HL-60 (cell line): ENCODE data around the gene KCND1.

Experiments used
- DNase-seq, 2 experiments: peaks; one replicate each; pipeline ENCODE4 v3.0.0-alpha.2; 2010 to 2020; ENCODE audit warnings: low read depth in 1 of 2, low spot score in 1 of 2
- H3K27ac ChIP-seq: fragments of 250-450 bp; sonication (Bioruptor Pico); replicated peaks from 2 replicates; pipeline ENCODE4 v1.5.1; 2020; ENCODE audit warnings: mild to moderate bottlenecking, moderate library complexity
- H3K27me3 ChIP-seq: fragments of 250-450 bp; sonication (Bioruptor Pico); 2 replicates; pipeline ENCODE4 v1.5.1; 2021; ENCODE audit warnings: mild to moderate bottlenecking, moderate library complexity; ENCODE audit not compliant: insufficient read depth, poor library complexity, severe bottlenecking
- H3K4me3 ChIP-seq: replicated peaks from 2 replicates; pipeline ENCODE4 v1.5.1; 2011; ENCODE audit warnings: mild to moderate bottlenecking, control low read depth, low read length; ENCODE audit not compliant: insufficient read depth
- GABPA ChIP-seq: IDR thresholded peaks from 2 replicates; pipeline ENCODE4 v1.6.1; 2012; ENCODE audit warnings: low read depth
- POLR2AphosphoS5 ChIP-seq: IDR thresholded peaks from 2 replicates; pipeline ENCODE4 v1.6.1; 2012; ENCODE audit warnings: low read depth
- SPI1 ChIP-seq: IDR thresholded peaks from 2 replicates; pipeline ENCODE4 v1.6.1; 2012; ENCODE audit warnings: low read depth, mild to moderate bottlenecking, borderline replicate concordance
- TF ChIP-seq, protein P1 (sequence below): IDR thresholded peaks from one replicate; pipeline ENCODE4 v1.5.1; 2011; ENCODE audit warnings: low read length, control low read depth, inconsistent platforms; ENCODE audit not compliant: insufficient read depth
- TF ChIP-seq, protein P2 (sequence below): IDR thresholded peaks from 2 replicates; pipeline ENCODE4 v1.6.1; 2012; ENCODE audit warnings: low read depth; ENCODE audit not compliant: insufficient replicate concordance

The KCND1 gene

DNA sequence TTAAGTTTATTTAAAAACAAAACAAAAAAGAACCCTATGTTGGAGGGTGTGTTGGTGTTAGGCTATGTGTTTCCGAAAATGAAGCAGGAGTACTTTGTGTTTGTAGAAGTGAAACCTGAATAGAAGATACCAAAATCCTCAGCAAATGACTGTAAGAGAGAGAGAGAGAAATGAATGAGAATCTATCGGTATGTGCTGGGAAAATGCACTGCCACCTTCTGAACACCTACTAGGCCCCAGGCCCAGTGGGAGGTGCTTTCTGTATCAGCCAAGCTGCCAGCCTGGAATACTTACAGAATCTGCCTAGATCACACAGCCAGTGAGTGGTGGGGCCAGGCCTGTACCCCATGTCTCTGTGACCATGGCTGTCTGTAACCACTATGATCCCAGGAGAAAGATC is 37.9 kb downstream of the KCND1 start:
- TF ChIP-seq POLR2AphosphoS5 (no peak), SPI1 (no peak), GABPA (no peak)
- TF ChIP-seq, protein P1, sequence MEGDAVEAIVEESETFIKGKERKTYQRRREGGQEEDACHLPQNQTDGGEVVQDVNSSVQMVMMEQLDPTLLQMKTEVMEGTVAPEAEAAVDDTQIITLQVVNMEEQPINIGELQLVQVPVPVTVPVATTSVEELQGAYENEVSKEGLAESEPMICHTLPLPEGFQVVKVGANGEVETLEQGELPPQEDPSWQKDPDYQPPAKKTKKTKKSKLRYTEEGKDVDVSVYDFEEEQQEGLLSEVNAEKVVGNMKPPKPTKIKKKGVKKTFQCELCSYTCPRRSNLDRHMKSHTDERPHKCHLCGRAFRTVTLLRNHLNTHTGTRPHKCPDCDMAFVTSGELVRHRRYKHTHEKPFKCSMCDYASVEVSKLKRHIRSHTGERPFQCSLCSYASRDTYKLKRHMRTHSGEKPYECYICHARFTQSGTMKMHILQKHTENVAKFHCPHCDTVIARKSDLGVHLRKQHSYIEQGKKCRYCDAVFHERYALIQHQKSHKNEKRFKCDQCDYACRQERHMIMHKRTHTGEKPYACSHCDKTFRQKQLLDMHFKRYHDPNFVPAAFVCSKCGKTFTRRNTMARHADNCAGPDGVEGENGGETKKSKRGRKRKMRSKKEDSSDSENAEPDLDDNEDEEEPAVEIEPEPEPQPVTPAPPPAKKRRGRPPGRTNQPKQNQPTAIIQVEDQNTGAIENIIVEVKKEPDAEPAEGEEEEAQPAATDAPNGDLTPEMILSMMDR, result no peak
- TF ChIP-seq, protein P2, sequence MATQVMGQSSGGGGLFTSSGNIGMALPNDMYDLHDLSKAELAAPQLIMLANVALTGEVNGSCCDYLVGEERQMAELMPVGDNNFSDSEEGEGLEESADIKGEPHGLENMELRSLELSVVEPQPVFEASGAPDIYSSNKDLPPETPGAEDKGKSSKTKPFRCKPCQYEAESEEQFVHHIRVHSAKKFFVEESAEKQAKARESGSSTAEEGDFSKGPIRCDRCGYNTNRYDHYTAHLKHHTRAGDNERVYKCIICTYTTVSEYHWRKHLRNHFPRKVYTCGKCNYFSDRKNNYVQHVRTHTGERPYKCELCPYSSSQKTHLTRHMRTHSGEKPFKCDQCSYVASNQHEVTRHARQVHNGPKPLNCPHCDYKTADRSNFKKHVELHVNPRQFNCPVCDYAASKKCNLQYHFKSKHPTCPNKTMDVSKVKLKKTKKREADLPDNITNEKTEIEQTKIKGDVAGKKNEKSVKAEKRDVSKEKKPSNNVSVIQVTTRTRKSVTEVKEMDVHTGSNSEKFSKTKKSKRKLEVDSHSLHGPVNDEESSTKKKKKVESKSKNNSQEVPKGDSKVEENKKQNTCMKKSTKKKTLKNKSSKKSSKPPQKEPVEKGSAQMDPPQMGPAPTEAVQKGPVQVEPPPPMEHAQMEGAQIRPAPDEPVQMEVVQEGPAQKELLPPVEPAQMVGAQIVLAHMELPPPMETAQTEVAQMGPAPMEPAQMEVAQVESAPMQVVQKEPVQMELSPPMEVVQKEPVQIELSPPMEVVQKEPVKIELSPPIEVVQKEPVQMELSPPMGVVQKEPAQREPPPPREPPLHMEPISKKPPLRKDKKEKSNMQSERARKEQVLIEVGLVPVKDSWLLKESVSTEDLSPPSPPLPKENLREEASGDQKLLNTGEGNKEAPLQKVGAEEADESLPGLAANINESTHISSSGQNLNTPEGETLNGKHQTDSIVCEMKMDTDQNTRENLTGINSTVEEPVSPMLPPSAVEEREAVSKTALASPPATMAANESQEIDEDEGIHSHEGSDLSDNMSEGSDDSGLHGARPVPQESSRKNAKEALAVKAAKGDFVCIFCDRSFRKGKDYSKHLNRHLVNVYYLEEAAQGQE, result no peak
- H3K27me3 ChIP-seq, result no peaks in the 10 kb centered on the region
- DNase-seq, result no peak
- H3K4me3 ChIP-seq, result no peak overlapping the region
- H3K27ac ChIP-seq, result no peak overlapping the region

DNA sequence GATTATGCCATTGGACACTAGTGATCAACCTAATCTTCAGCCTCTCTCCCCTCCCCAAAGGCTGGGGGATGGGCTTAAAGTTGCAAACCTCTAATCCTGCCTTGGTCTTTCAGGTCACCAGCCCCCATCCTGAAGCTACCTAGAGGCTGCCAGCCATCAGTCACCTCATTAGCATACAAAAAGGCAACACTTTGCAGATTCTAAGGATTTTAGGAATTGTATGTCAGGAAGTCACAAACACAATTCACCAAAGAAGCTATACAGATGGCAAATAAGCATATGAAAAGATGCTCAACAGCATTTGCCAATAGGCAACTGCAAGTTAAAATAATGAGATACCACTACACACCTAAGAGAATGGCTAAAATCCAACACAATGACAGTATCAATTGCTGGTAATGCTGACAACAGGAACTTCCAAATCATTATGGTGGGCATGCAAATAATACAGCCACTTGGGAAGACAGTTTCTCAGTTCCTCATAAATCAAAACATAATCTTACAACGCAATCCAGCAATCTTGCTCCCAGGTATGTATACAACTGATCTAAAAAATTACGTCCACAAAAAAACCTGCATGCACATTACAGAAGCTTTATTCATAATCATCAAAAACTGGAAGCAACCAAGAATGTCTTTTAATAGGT is 43.8 kb downstream of the KCND1 start:
- H3K27me3 ChIP-seq, result no peaks in the 10 kb centered on the region
- TF ChIP-seq POLR2AphosphoS5, result no peak
- TF ChIP-seq, protein P1, result no peak
- TF ChIP-seq, protein P2, result no peak
- TF ChIP-seq GABPA, result no peak
- TF ChIP-seq SPI1, result no peak
- H3K27ac ChIP-seq, result no peak overlapping the region
- H3K4me3 ChIP-seq, result no peak overlapping the region
- no peak for DNase-seq

DNA sequence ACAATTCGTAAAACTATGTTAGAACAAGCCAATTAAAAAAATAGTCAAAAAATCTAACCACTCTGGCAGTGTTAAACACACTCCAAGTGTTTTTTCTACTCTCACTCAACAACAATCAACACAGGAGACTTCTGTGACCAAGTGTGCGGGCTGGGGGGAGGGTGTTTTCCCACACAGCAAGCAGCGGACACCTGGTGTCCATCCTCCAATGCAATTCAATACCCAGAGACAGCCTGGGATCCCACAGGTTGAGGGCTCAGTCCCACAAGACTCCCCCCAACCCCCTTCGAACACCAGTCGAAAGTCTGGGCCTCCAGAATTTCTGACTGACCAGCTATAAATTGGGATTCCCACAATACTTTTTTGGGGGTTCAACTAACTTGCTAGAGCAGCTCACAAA is 44.5 kb downstream of the KCND1 start:
- no peak overlapping the region for H3K4me3 ChIP-seq
- no peak for DNase-seq
- H3K27me3 ChIP-seq, result no peaks in the 10 kb centered on the region
- no peak for TF ChIP-seq SPI1
- TF ChIP-seq GABPA, result no peak
- TF ChIP-seq, protein P2, result no peak
- H3K27ac ChIP-seq, result no peak overlapping the region
